Neural cell (in vitro differentiated cells): ENCODE results near the gene GNAS-AS1. TPM values are rescaled to one million over a fixed set of nuclear protein-coding genes. Genes with fewer than 3 reads are reported as not detected.

Experiments
- H2AFZ ChIP-seq: fragments of 200-600, 300-800 bp; sonication (generic), shearing (Covaris generic); 2 replicates; pipeline ENCODE4 v1.6.0; 2014; ENCODE audit warnings: low read depth, mild to moderate bottlenecking, antibody characterized with exemption, low read length, moderate library complexity
- H3F3A ChIP-seq: fragments of 200-600 bp; shearing (Covaris generic); 2 replicates; pipeline ENCODE4 v1.6.1; 2016; ENCODE audit warnings: mild to moderate bottlenecking, moderate library complexity, mixed read lengths, antibody characterized with exemption, low read length; ENCODE audit not compliant: insufficient read depth, poor library complexity, severe bottlenecking
- H3K27ac ChIP-seq: fragments of 200-600, 300-800 bp; sonication (generic), shearing (Covaris generic); 2 replicates; pipeline ENCODE4 v1.5.1; 2014; ENCODE audit warnings: mild to moderate bottlenecking, low read length, moderate library complexity
- H3K27me3 ChIP-seq: fragments of 300-800, 200-600 bp; sonication (generic), shearing (Covaris generic); 2 replicates; pipeline ENCODE4 v1.6.0; 2014; ENCODE audit warnings: mild to moderate bottlenecking, low read depth, low read length, moderate library complexity; ENCODE audit not compliant: insufficient read depth
- H3K36me3 ChIP-seq: fragments of 300-800, 200-600 bp; sonication (generic), shearing (Covaris generic); 2 replicates; pipeline ENCODE4 v1.5.1; 2014; ENCODE audit warnings: mild to moderate bottlenecking, antibody characterized with exemption, low read length, moderate library complexity; ENCODE audit not compliant: insufficient read depth
- H3K4me2 ChIP-seq: fragments of 300-800, 200-600 bp; sonication (generic), shearing (Covaris generic); 2 replicates; pipeline ENCODE4 v1.6.0; 2014; ENCODE audit warnings: mild to moderate bottlenecking, low read length
- H3K4me3 ChIP-seq: fragments of 300-800, 200-600 bp; sonication (generic), shearing (Covaris generic); 2 replicates; pipeline ENCODE4 v1.5.1; 2014; ENCODE audit warnings: mild to moderate bottlenecking, low read length, moderate library complexity
- H3K79me2 ChIP-seq: fragments of 200-600 bp; shearing (Covaris generic); replicated peaks from 2 replicates; pipeline ENCODE4 v1.6.0; 2014; ENCODE audit warnings: mild to moderate bottlenecking, low read length, moderate library complexity; ENCODE audit not compliant: insufficient read depth
- H3K9ac ChIP-seq: fragments of 300-800, 200-600 bp; sonication (generic), shearing (Covaris generic); 2 replicates; pipeline ENCODE4 v1.6.1; 2016; ENCODE audit warnings: mild to moderate bottlenecking, low read length, mixed read lengths
- H3K9me2 ChIP-seq: fragments of 200-600 bp; shearing (Covaris generic); 2 replicates; pipeline ENCODE4 v1.6.1; 2016; ENCODE audit warnings: mild to moderate bottlenecking, low read length, mixed read lengths; ENCODE audit not compliant: insufficient read depth
- H3K9me3 ChIP-seq: fragments of 200-600, 300-800 bp; sonication (generic), shearing (Covaris generic); 2 replicates; pipeline ENCODE4 v1.6.1; 2016; ENCODE audit warnings: mild to moderate bottlenecking, mixed run types, low read length, moderate library complexity, mixed read lengths
- H4K20me1 ChIP-seq: fragments of 200-600 bp; shearing (Covaris generic); 2 replicates; pipeline ENCODE4 v1.6.1; 2016; ENCODE audit warnings: mild to moderate bottlenecking, mixed run types; ENCODE audit not compliant: insufficient read depth
- EP300 ChIP-seq: fragments of 450-650 bp; conservative IDR thresholded peaks from 2 replicates; pipeline ENCODE4 v1.6.1; 2014; ENCODE audit warnings: antibody characterized with exemption, mild to moderate bottlenecking, moderate library complexity; ENCODE audit not compliant: poor library complexity, severe bottlenecking
- EZH2 ChIP-seq: fragments of 200-600, 300-800 bp; shearing (Covaris generic), sonication (generic); IDR thresholded peaks from 2 replicates; pipeline ENCODE4 v1.6.1; 2014; ENCODE audit warnings: antibody characterized with exemption, low read length, borderline replicate concordance, mild to moderate bottlenecking; ENCODE audit not compliant: insufficient read depth, poor library complexity, severe bottlenecking
- MXI1 ChIP-seq: fragments of 450-650 bp; conservative IDR thresholded peaks from 2 replicates; pipeline ENCODE4 v1.6.1; 2014; ENCODE audit warnings: antibody characterized with exemption, mild to moderate bottlenecking; ENCODE audit not compliant: poor library complexity, severe bottlenecking
- POLR2AphosphoS5 ChIP-seq: IDR thresholded peaks from 2 replicates; pipeline ENCODE4 v1.6.1; 2012
- RAD21 ChIP-seq: fragments of 450-650 bp; conservative IDR thresholded peaks from 2 replicates; pipeline ENCODE4 v1.6.1; 2014; ENCODE audit warnings: antibody characterized with exemption, mild to moderate bottlenecking, moderate library complexity
- REST ChIP-seq: IDR thresholded peaks from 2 replicates; pipeline ENCODE4 v1.6.1; 2012; ENCODE audit warnings: borderline replicate concordance
- SMC3 ChIP-seq: fragments of 450-650 bp; conservative IDR thresholded peaks from 2 replicates; pipeline ENCODE4 v1.6.1; 2014; ENCODE audit warnings: antibody characterized with exemption, mild to moderate bottlenecking, moderate library complexity; ENCODE audit not compliant: poor library complexity
- TAF1 ChIP-seq: IDR thresholded peaks from 2 replicates; pipeline ENCODE4 v1.6.1; 2012; ENCODE audit warnings: low read depth
- polyA plus RNA-seq: library from polyadenylated mRNA; depleted of rRNA; stranded (reverse); fragments of >200 nt; gene quantifications from 2 replicates; pipeline ENCODE4 v1.2.3, GENCODE V29; 2014
- TF ChIP-seq, protein P1 (sequence below): fragments of 450-650 bp; IDR thresholded peaks from 2 replicates; pipeline ENCODE4 v1.5.1; 2014; ENCODE audit warnings: antibody characterized with exemption, mild to moderate bottlenecking, moderate library complexity; ENCODE audit not compliant: poor library complexity, severe bottlenecking

The GNAS-AS1 gene
- polyA plus RNA-seq, 1 donor from 2014 or later = not detected

DNA sequence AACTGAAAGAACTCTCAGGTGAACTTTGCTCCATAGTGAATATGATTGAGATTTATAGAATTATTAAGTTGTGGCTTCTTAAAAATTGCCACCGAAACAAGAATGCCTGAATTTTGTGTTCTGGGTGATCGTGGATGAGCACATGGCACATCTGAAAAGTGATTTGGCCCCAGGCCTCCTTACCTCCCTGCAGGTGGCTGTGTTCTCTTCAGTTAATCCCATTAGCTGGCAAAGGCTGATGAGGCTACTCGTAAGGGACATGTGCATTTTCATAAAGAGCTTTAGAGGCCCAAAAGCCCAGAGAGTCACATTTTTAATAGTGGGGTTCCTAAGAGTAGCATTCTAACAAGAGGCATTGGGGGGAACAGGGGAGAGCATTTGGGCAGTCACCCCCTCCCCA lies 24.4 kb upstream of the GNAS-AS1 start:
- Histone ChIP-seq H3K79me2 (no peaks in the 10 kb centered on the region), H3K4me3 (no peak overlapping the region), H3K9me3 (no peaks in the 10 kb centered on the region), H3K27ac (no peak overlapping the region), H3K36me3 (no peaks in the 10 kb centered on the region), H3K27me3 (no peaks in the 10 kb centered on the region), H3K9me2 (no peaks in the 10 kb centered on the region), H2AFZ (no peak overlapping the region), H3K9ac (no peak overlapping the region), H3K4me2 (no peak overlapping the region), H4K20me1 (no peaks in the 10 kb centered on the region), H3F3A (peaks cover 2% of the 10 kb centered on the region)
- TF ChIP-seq REST (no peak), EZH2 (no peak), TAF1 (no peak), MXI1 (no peak), RAD21 (no peak), EP300 (no peak), SMC3 (no peak), POLR2AphosphoS5 (no peak)
- TF ChIP-seq, protein P1, sequence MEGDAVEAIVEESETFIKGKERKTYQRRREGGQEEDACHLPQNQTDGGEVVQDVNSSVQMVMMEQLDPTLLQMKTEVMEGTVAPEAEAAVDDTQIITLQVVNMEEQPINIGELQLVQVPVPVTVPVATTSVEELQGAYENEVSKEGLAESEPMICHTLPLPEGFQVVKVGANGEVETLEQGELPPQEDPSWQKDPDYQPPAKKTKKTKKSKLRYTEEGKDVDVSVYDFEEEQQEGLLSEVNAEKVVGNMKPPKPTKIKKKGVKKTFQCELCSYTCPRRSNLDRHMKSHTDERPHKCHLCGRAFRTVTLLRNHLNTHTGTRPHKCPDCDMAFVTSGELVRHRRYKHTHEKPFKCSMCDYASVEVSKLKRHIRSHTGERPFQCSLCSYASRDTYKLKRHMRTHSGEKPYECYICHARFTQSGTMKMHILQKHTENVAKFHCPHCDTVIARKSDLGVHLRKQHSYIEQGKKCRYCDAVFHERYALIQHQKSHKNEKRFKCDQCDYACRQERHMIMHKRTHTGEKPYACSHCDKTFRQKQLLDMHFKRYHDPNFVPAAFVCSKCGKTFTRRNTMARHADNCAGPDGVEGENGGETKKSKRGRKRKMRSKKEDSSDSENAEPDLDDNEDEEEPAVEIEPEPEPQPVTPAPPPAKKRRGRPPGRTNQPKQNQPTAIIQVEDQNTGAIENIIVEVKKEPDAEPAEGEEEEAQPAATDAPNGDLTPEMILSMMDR = no peak

GRCh38 chr20:58874469-58874868 lies 23.8 kb upstream of the GNAS-AS1 start:
- no peaks in the 10 kb centered on the region for H3K9me3 ChIP-seq
- TF ChIP-seq TAF1 (no peak), MXI1 (no peak), EZH2 (no peak), EP300 (no peak), SMC3 (no peak), REST (no peak), RAD21 (no peak), POLR2AphosphoS5 (no peak)
- TF ChIP-seq, protein P1 = no peak
- H3K79me2 ChIP-seq = no peaks in the 10 kb centered on the region
- no peak overlapping the region for H2AFZ ChIP-seq
- no peaks in the 10 kb centered on the region for H3K36me3 ChIP-seq
- no peak overlapping the region for H3K27ac ChIP-seq
- no peaks in the 10 kb centered on the region for H4K20me1 ChIP-seq
- no peak overlapping the region for H3K4me2 ChIP-seq
- H3K9ac ChIP-seq = no peak overlapping the region
- peaks cover 2% of the 10 kb centered on the region for H3F3A ChIP-seq
- H3K4me3 ChIP-seq = no peak overlapping the region
- no peaks in the 10 kb centered on the region for H3K9me2 ChIP-seq
- H3K27me3 ChIP-seq = no peaks in the 10 kb centered on the region
